A549 (cell line): ENCODE data around the gene MIB1. TPM values are rescaled to one million over a fixed set of nuclear protein-coding genes. Genes with fewer than 3 reads are reported as not detected.

ENCODE experiments used
- ATAC-seq, 2 experiments: fragments of 200-7000 bp in 1 of 2; fragments of >200 bp in 1 of 2; cut with Nextera tagmentation in 1 of 2; cut with Tn5 transposase in 1 of 2; 3 replicates each; pipeline versions ENCODE4 v1.8.0 to v1.9.1; 2018 to 2020; ENCODE audit warnings: mild to moderate bottlenecking in 1 of 2, moderate library complexity in 1 of 2
- CTCF ChIA-PET: fragments of 300-600 bp; sonication (Branson Sonifier 250); formaldehyde crosslinking; extraction: SDS; loops from one replicate; lab custom pipeline; 2021; ENCODE audit warnings: antibody characterized with exemption, inconsistent platforms; lab: Yijun Ruan, JAX
- POLR2A ChIA-PET: fragments of 350-600 bp; formaldehyde crosslinking; extraction: SDS; loops from one replicate; lab custom pipeline; 2021; ENCODE audit warnings: antibody characterized with exemption, inconsistent platforms; lab: Yijun Ruan, JAX
- DNase-seq, 2 experiments: peaks; one replicate each; pipeline versions ENCODE4 v3.0.0 to v3.0.0-alpha.2; 2011 to 2016; ENCODE audit warnings: low read depth in 1 of 2, low spot score in 1 of 2
- FAIRE-seq: peaks from 2 replicates; lab custom pipeline; 2011; peaks lifted over from hg19 to GRCh38; lab: Jason Lieb, UNC
- H3K27ac ChIP-seq, 2 experiments: fragments of >200 bp; sonication (Bioruptor Twin); formaldehyde crosslinking; 3 replicates each; pipeline ENCODE4 v1.5.1; 2016 to 2017
- H3K4me1 ChIP-seq: fragments of >200 bp; sonication (Bioruptor Twin); formaldehyde crosslinking; 3 replicates; pipeline ENCODE4 v1.6.1; 2016
- H3K4me2 ChIP-seq: fragments of >200 bp; sonication (Bioruptor Twin); formaldehyde crosslinking; 3 replicates; pipeline ENCODE4 v1.6.1; 2016
- H3K4me3 ChIP-seq: fragments of >200 bp; sonication (Bioruptor Twin); formaldehyde crosslinking; 3 replicates; pipeline ENCODE4 v1.5.1; 2016
- H3K9me3 ChIP-seq: fragments of >200 bp; sonication (Bioruptor Twin); formaldehyde crosslinking; 3 replicates; pipeline ENCODE4 v1.6.1; 2016
- CTCF ChIP-seq: fragments of >200 bp; sonication (Bioruptor Twin); formaldehyde crosslinking; IDR thresholded peaks from 3 replicates; pipeline ENCODE4 v1.5.1; 2016
- FOXS1 ChIP-seq: fragments of 250-450 bp; sonication (Bioruptor Pico); IDR thresholded peaks from 2 replicates; pipeline ENCODE4 v1.5.0; 2020; ENCODE audit warnings: mild to moderate bottlenecking, moderate library complexity
- GATA3 ChIP-seq: IDR thresholded peaks from 2 replicates; pipeline ENCODE4 v1.6.1; 2012; ENCODE audit warnings: borderline replicate concordance
- HDAC2 ChIP-seq: fragments of 200-600 bp; sonication (generic); IDR thresholded peaks from 2 replicates; pipeline ENCODE4 v1.6.1; 2016
- HEYL ChIP-seq: fragments of 250-450 bp; sonication (Bioruptor Pico); IDR thresholded peaks from 2 replicates; pipeline ENCODE4 v1.8.0; 2021; ENCODE audit warnings: mild to moderate bottlenecking, moderate library complexity
- HOXB5 ChIP-seq: fragments of 250-450 bp; sonication (Bioruptor Pico); IDR thresholded peaks from 2 replicates; pipeline ENCODE4 v1.5.0; 2020; ENCODE audit warnings: mild to moderate bottlenecking, moderate library complexity
- JUN ChIP-seq, 2 experiments: fragments of >200 bp; sonication (Bioruptor Twin); formaldehyde crosslinking; IDR thresholded peaks; 2 replicates in 1 of 2; 3 replicates in 1 of 2; pipeline ENCODE4 v1.6.1; 2016 to 2017
- KDM1A ChIP-seq: fragments of 200-600 bp; sonication (generic); IDR thresholded peaks from 2 replicates; pipeline ENCODE4 v1.6.1; 2016; ENCODE audit warnings: low read depth, mild to moderate bottlenecking
- KDM5A ChIP-seq: fragments of 200-600 bp; sonication (generic); IDR thresholded peaks from 2 replicates; pipeline ENCODE4 v1.6.1; 2016; ENCODE audit warnings: antibody characterized with exemption, mild to moderate bottlenecking
- MAFK ChIP-seq: fragments of 450-650 bp; IDR thresholded peaks from 2 replicates; pipeline ENCODE4 v1.6.1; 2014; ENCODE audit not compliant: partially characterized antibody
- MAX ChIP-seq: IDR thresholded peaks from 2 replicates; pipeline ENCODE4 v1.6.1; 2012
- MAZ ChIP-seq: fragments of 150-350 bp; IDR thresholded peaks from 2 replicates; pipeline ENCODE4 v1.6.1; 2014; ENCODE audit warnings: antibody characterized with exemption, low read depth, low read length, borderline replicate concordance
- NPAS2 ChIP-seq: fragments of 250-450 bp; sonication (Bioruptor Pico); IDR thresholded peaks from 2 replicates; pipeline ENCODE4 v1.8.0; 2022; ENCODE audit warnings: mild to moderate bottlenecking, moderate library complexity, borderline replicate concordance
- NR3C1 ChIP-seq: fragments of >200 bp; sonication (Bioruptor Twin); formaldehyde crosslinking; IDR thresholded peaks from 3 replicates; pipeline ENCODE4 v1.6.1; 2017
- PHF8 ChIP-seq: fragments of 200-600 bp; sonication (generic); IDR thresholded peaks from 2 replicates; pipeline ENCODE4 v1.6.1; 2016; ENCODE audit warnings: low read depth, mild to moderate bottlenecking, antibody characterized with exemption, moderate library complexity, borderline replicate concordance
- POLR2A ChIP-seq: IDR thresholded peaks from 2 replicates; pipeline ENCODE4 v1.6.1; 2012; ENCODE audit warnings: mild to moderate bottlenecking, low read length
- RAD21 ChIP-seq, 2 experiments: fragments of >200 bp in 1 of 2; sonication (Bioruptor Twin) in 1 of 2; formaldehyde crosslinking in 1 of 2; IDR thresholded peaks in 1 of 2; conservative IDR thresholded peaks in 1 of 2; 2 replicates in 1 of 2; 3 replicates in 1 of 2; pipeline ENCODE4 v1.6.1; 2012 to 2018; ENCODE audit warnings: inconsistent platforms in 1 of 2
- RARB ChIP-seq: fragments of 250-450 bp; sonication (Bioruptor Pico); IDR thresholded peaks from 2 replicates; pipeline ENCODE4 v1.8.0; 2021; ENCODE audit warnings: mild to moderate bottlenecking, moderate library complexity
- RFX5 ChIP-seq: fragments of 450-650 bp; IDR thresholded peaks from 2 replicates; pipeline ENCODE4 v1.7.1; 2014; ENCODE audit warnings: antibody characterized with exemption, mild to moderate bottlenecking, moderate library complexity
- SMC3 ChIP-seq: fragments of >200 bp; sonication (Bioruptor Twin); formaldehyde crosslinking; IDR thresholded peaks from 3 replicates; pipeline ENCODE4 v1.6.1; 2018; ENCODE audit warnings: inconsistent platforms
- SREBF2 ChIP-seq: fragments of 450-650 bp; IDR thresholded peaks from 2 replicates; pipeline ENCODE4 v1.6.1; 2014; ENCODE audit warnings: mild to moderate bottlenecking, moderate library complexity
- TP53 ChIP-seq: fragments of 250-450 bp; sonication (Bioruptor Pico); IDR thresholded peaks from 2 replicates; pipeline ENCODE4 v1.5.0; 2021; ENCODE audit warnings: mild to moderate bottlenecking, moderate library complexity
- ZFP36 ChIP-seq: fragments of 450-650 bp; IDR thresholded peaks from 2 replicates; pipeline ENCODE4 v1.6.1; 2014; ENCODE audit warnings: borderline replicate concordance; ENCODE audit not compliant: partially characterized antibody
- WGBS: methylation state at CpG from one replicate; pipeline ENCODE4 v1.1.6; 2017; ENCODE audit errors: missing lambda C conversion rate; 5-methylcytosine and 5-hydroxymethylcytosine counted together
- polyA plus RNA-seq, 4 experiments: library from polyadenylated mRNA; depleted of rRNA in 3 of 4; stranded (reverse); fragments of >200 nt; fragmentation: RNase III in 1 of 4; extraction: RNeasy Plus Mini Kit Qiagen cat#74134 plus additional on column Dnase treatment in 1 of 4; gene quantifications; 2 replicates in 3 of 4; 3 replicates in 1 of 4; pipeline ENCODE4 v1.2.3, GENCODE V29; 2011 to 2017
- TF ChIP-seq, protein P1 (sequence below): IDR thresholded peaks from 2 replicates; pipeline ENCODE4 v1.6.1; 2012; ENCODE audit warnings: low read depth, borderline replicate concordance
- TF ChIP-seq, protein P2 (sequence below): IDR thresholded peaks from 2 replicates; pipeline ENCODE4 v1.6.1; 2012

MIB1 gene
- polyA plus RNA-seq, 2 of the 4 experiments (the other 2 are of a cell fraction): 9.6 to 22.2 TPM

DNA sequence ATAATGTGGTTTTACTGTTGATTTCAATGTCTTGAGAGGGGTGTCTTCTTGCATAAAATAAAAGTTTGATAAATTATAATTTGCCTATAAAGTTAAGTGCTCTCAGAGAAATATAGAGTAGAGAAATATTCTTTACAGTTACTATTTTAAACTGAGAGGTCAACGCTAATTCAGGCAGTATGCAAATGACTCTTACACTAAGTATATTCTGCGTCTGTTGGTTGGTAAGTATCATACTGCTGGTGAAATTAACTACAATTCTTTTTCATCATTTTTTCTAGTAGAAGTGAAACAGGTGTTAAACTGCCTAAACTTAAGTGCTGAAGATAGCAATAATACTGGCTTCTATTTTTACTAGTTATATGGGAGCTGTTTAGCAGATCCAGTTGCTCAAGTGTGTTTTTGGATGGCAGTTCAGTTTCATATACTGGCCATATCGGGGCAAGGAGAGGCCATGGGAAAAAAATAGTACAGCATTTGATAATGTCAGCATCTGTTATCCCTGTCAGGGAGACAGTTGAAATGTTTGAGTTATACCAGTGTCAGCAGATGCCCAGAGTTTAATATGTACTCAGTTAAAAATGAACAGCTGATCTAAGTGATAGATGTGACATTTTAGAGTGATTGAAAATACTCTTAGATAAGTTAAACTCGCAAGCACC, 86.2 kb downstream of the MIB1 start (continued):
- TF ChIP-seq SMC3: no peak
- TF ChIP-seq ZFP36: no peak
- TF ChIP-seq HEYL (CRISPR knock-in tag): no peak
- no peak for TF ChIP-seq HOXB5 (CRISPR knock-in tag)
- TF ChIP-seq RFX5: no peak
- no peak for TF ChIP-seq KDM1A
- TF ChIP-seq RARB (CRISPR knock-in tag): no peak

DNA sequence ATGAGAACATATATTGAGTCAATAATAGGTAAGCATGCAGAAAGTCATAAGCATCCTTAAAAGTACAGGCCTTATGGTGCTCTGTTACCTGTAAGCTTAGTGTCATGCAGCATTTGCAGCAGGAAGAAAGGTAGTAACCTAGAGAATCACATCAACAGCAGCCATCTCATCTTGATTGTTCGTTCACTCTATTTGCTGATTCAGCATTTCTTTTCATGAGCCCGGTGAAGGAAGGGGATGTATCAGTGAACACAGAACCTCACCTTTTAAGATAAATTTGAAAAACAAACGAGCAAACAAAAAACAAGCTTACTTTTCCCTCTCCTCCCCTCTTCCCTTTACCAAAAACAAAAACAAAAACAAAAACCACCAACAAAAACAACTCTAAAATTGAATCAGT, 89.9 kb downstream of the MIB1 start:
- FAIRE-seq (no peak), DNase-seq (no peak), ATAC-seq (no peak)
- POLR2A ChIA-PET: no interaction called here
- Histone ChIP-seq H3K4me2 (no peak overlapping the region), H3K9me3 (no peaks in the 10 kb centered on the region), H3K4me3 (no peak overlapping the region), H3K4me1 (peaks cover 4% of the 10 kb centered on the region; the same call in 1 of the 3 replicates), H3K27ac (no peak overlapping the region)
- CTCF ChIA-PET: interaction anchor here (0.7 to 1.4 kb wide), 5 partner anchors 9 to 125 kb away, joined by 3 to 4 read pairs (median 3); no protein-coding TSS in a partner anchor
- TF ChIP-seq MAFK (peak; percentile 98), RAD21 (conservative IDR thresholded peaks at IDR 0.05 in 1 of 2, IDR thresholded peaks at IDR 0.05 in 1 of 2) (no peak), NR3C1 (no peak)
- 78% methylated on average over 3 of the region's 3 CpGs for WGBS

GRCh38 chr18:21831413-21831831, 90.8 kb downstream of the MIB1 start:
- ChIA-PET CTCF (interaction anchor here (0.7 to 1.4 kb wide), 3 partner anchors 10 to 125 kb away, joined by 3 to 4 read pairs (median 3); no protein-coding TSS in a partner anchor), POLR2A (interaction anchor here (0.6 kb wide), 1 partner anchor 193 kb away, joined by 5 read pairs; no protein-coding TSS in a partner anchor)
- Histone ChIP-seq H3K27ac (no peak overlapping the region), H3K4me2 (no peak overlapping the region), H3K4me3 (no peak overlapping the region), H3K4me1 (no peaks in the 10 kb centered on the region), H3K9me3 (no peaks in the 10 kb centered on the region)
- ATAC-seq (no peak), DNase-seq (no peak), FAIRE-seq (no peak)
- TF ChIP-seq NPAS2: no peak
- no peak for TF ChIP-seq CTCF
- TF ChIP-seq RAD21 (conservative IDR thresholded peaks at IDR 0.05 in 1 of 2, IDR thresholded peaks at IDR 0.05 in 1 of 2): no peak
- TF ChIP-seq MAFK: no peak
- TF ChIP-seq MAZ: no peak
- TF ChIP-seq HDAC2: no peak
- no peak for TF ChIP-seq KDM1A
- no peak for TF ChIP-seq TP53 (CRISPR knock-in tag)
- TF ChIP-seq, protein P1, sequence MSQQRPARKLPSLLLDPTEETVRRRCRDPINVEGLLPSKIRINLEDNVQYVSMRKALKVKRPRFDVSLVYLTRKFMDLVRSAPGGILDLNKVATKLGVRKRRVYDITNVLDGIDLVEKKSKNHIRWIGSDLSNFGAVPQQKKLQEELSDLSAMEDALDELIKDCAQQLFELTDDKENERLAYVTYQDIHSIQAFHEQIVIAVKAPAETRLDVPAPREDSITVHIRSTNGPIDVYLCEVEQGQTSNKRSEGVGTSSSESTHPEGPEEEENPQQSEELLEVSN: no peak
- TF ChIP-seq MAX: no peak
- TF ChIP-seq, protein P2, sequence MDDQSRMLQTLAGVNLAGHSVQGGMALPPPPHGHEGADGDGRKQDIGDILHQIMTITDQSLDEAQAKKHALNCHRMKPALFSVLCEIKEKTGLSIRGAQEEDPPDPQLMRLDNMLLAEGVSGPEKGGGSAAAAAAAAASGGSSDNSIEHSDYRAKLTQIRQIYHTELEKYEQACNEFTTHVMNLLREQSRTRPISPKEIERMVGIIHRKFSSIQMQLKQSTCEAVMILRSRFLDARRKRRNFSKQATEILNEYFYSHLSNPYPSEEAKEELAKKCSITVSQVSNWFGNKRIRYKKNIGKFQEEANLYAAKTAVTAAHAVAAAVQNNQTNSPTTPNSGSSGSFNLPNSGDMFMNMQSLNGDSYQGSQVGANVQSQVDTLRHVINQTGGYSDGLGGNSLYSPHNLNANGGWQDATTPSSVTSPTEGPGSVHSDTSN: no peak
- no peak for TF ChIP-seq SREBF2
- TF ChIP-seq JUN (IDR thresholded peaks at IDR 0.05): no peak
- TF ChIP-seq KDM5A: no peak
- TF ChIP-seq GATA3: no peak
- no peak for TF ChIP-seq SMC3
- TF ChIP-seq FOXS1: no peak
- no peak for TF ChIP-seq PHF8
- no peak for TF ChIP-seq POLR2A
- WGBS: 97% methylated on average over 5 of the region's 5 CpGs
